ENCODE results near the gene NPIPB6. TPM values are rescaled to one million over a fixed set of nuclear protein-coding genes. Genes with fewer than 3 reads are reported as not detected.

The NPIPB6 gene
- total RNA-seq, 4 donors from 2014 or later: 4.5 to 6.1 TPM; not detected in 2

DNA sequence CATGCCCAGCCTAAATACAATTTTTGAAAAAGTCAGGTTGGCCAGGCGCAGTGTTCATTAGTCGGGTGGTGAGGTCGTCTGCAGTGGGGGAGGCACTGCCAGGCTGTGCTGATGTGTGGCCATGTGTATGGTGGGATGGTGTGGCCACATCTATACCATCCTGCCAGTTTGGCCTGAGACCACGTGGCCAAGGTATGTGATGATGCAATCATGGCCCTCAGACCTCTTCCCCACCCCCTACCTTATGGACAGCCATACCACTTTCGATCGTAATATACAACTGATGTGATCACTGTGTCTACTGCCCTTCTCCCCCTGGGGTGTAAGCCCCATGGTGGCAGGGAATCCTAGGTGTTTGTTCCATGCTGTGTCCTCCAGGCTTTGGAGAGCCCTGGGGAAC lies 47.3 kb downstream of the NPIPB6 start:
- no peak for TF ChIP-seq POLR2A (IDR thresholded peaks at IDR 0.05)
- H3K27ac ChIP-seq: no peak overlapping the region
- DNase-seq (ENCODE audit: low spot score in 2 of 2): no peak
- no peaks in the 10 kb centered on the region for H3K36me3 ChIP-seq
- H3K9me3 ChIP-seq: no peaks in the 10 kb centered on the region
- WGBS, 2 donors: 84 to 85% methylated on average over 6 of the region's 6 CpGs
- peaks cover 0 to 2% (median 0%) of the 10 kb centered on the region in 4 donors for H3K4me1 ChIP-seq
- H3K4me3 ChIP-seq: no peak overlapping the region
- H3K27me3 ChIP-seq: no peaks in the 10 kb centered on the region

GRCh38 chr16:28313587-28313986 lies 49.7 kb downstream of the NPIPB6 start:
- DNase-seq (ENCODE audit: low spot score in 2 of 2): no peak
- TF ChIP-seq EP300 (IDR thresholded peaks at IDR 0.05) (no peak), CTCF (IDR thresholded peaks at IDR 0.05) (no peak), POLR2A (IDR thresholded peaks at IDR 0.05) (no peak)
- peaks cover 0 to 2% (median 0%) of the 10 kb centered on the region in 4 donors for H3K4me1 ChIP-seq
- H3K9me3 ChIP-seq: no peaks in the 10 kb centered on the region
- no peaks in the 10 kb centered on the region for H3K36me3 ChIP-seq
- WGBS, 2 donors: 35 to 43% methylated on average over 10 to 11 of the region's 11 CpGs
- no peaks in the 10 kb centered on the region for H3K27me3 ChIP-seq
- no peak overlapping the region for H3K27ac ChIP-seq
- H3K4me3 ChIP-seq: no peak overlapping the region

GRCh38 chr16:28312327-28312726 lies 51.0 kb downstream of the NPIPB6 start:
- Histone ChIP-seq H3K27ac (no peak overlapping the region), H3K36me3 (no peaks in the 10 kb centered on the region), H3K27me3 (no peaks in the 10 kb centered on the region), H3K4me3 (no peak overlapping the region), H3K4me1 (peaks cover 0 to 2% (median 0%) of the 10 kb centered on the region in 4 donors), H3K9me3 (no peaks in the 10 kb centered on the region)
- no peak for TF ChIP-seq POLR2A (IDR thresholded peaks at IDR 0.05)
- TF ChIP-seq EP300 (IDR thresholded peaks at IDR 0.05): no peak
- no peak for TF ChIP-seq CTCF (IDR thresholded peaks at IDR 0.05)
- DNase-seq (ENCODE audit: low spot score in 2 of 2): no peak
- 75 to 88% methylated on average over 10 of the region's 10 CpGs for WGBS, 2 donors

- DNase-seq (ENCODE audit: low spot score in 2 of 2): no peak
- H3K27me3 ChIP-seq: no peaks in the 10 kb centered on the region
Measured at GRCh38 chr16:28311913-28312312, 51.4 kb downstream of the NPIPB6 start.

DNA sequence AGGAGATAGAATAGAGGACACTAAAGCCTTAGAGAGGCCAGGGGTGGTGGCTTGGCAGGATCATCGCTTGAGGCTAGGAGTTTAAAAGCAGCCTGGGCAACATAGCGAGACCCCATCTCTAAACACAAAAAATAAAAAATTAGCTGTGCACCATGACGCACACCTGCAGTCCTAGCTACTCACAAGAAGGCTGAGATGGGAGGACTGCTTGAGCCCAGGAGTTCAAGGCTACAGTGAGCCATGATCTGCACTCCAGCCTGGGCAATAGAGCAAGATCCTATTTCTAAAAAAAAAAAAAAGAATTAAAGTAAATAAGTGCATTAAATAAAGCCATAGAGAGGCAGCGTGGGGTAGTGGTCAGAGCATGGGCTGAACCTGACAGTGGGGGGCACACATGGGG lies 51.9 kb downstream of the NPIPB6 start:
- no peak overlapping the region for H3K4me3 ChIP-seq
- no peaks in the 10 kb centered on the region for H3K27me3 ChIP-seq
- 90 to 95% methylated on average over 4 of the region's 4 CpGs for WGBS, 2 donors
- no peaks in the 10 kb centered on the region for H3K9me3 ChIP-seq
- DNase-seq (ENCODE audit: low spot score in 2 of 2): no peak
- H3K36me3 ChIP-seq: no peaks in the 10 kb centered on the region
- H3K27ac ChIP-seq: no peak overlapping the region
- TF ChIP-seq CTCF (IDR thresholded peaks at IDR 0.05) (no peak), POLR2A (IDR thresholded peaks at IDR 0.05) (no peak), EP300 (IDR thresholded peaks at IDR 0.05) (no peak)
- H3K4me1 ChIP-seq: no peaks in the 10 kb centered on the region

More at GRCh38 chr16:28311913-28312312, 51.4 kb downstream of the NPIPB6 start:
- Histone ChIP-seq H3K4me3 (no peak overlapping the region), H3K27ac (no peak overlapping the region), H3K9me3 (no peaks in the 10 kb centered on the region), H3K4me1 (peaks cover 0 to 1% (median 0%) of the 10 kb centered on the region in 4 donors), H3K36me3 (no peaks in the 10 kb centered on the region)
- TF ChIP-seq EP300 (IDR thresholded peaks at IDR 0.05): no peak
- no peak for TF ChIP-seq POLR2A (IDR thresholded peaks at IDR 0.05)
- no peak for TF ChIP-seq CTCF (IDR thresholded peaks at IDR 0.05)
- 57 to 72% methylated on average over 14 of the region's 14 CpGs for whole genome bisulfite sequencing, 2 donors

DNA sequence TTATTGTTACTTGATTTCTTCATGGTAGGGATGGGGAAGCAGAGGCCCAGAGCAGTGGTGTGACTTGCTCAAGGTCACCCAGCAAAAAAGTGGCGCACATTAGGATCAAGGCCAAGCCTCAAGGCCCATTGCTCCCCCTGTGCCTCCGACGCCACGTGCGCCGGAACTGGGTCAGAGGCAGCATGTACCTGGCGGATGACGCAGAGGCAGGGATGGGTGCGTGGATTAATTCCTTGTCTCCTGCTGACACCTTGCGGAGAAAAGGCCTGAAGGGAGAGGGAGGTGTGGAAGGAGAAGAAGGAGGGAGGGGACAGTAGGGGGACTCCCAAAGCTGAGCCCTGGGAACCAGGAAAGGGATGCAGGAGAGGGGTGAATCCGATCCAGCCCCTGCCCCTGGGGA lies 52.5 kb downstream of the NPIPB6 start:
- DNase-seq (ENCODE audit: low spot score in 2 of 2): no peak
- no peaks in the 10 kb centered on the region for H3K4me1 ChIP-seq
- no peaks in the 10 kb centered on the region for H3K9me3 ChIP-seq
- H3K36me3 ChIP-seq: no peaks in the 10 kb centered on the region
- 93 to 96% methylated on average over 11 of the region's 11 CpGs for WGBS, 2 donors
- no peak overlapping the region for H3K4me3 ChIP-seq
- no peak overlapping the region for H3K27ac ChIP-seq
- no peaks in the 10 kb centered on the region for H3K27me3 ChIP-seq
- TF ChIP-seq POLR2A (IDR thresholded peaks at IDR 0.05) (no peak), EP300 (IDR thresholded peaks at IDR 0.05) (no peak), CTCF (IDR thresholded peaks at IDR 0.05) (no peak)
